ENCODE results near the gene CEP70. TPM values are rescaled to one million over a fixed set of nuclear protein-coding genes. Genes with fewer than 3 reads are reported as not detected.

Gene CEP70
- total and polyA plus RNA-seq, 2 of the 13 experiments (the other 11 are each of a cell fraction or from before 2014, with no cell fraction given): 4.0 to 22.3 TPM

DNA sequence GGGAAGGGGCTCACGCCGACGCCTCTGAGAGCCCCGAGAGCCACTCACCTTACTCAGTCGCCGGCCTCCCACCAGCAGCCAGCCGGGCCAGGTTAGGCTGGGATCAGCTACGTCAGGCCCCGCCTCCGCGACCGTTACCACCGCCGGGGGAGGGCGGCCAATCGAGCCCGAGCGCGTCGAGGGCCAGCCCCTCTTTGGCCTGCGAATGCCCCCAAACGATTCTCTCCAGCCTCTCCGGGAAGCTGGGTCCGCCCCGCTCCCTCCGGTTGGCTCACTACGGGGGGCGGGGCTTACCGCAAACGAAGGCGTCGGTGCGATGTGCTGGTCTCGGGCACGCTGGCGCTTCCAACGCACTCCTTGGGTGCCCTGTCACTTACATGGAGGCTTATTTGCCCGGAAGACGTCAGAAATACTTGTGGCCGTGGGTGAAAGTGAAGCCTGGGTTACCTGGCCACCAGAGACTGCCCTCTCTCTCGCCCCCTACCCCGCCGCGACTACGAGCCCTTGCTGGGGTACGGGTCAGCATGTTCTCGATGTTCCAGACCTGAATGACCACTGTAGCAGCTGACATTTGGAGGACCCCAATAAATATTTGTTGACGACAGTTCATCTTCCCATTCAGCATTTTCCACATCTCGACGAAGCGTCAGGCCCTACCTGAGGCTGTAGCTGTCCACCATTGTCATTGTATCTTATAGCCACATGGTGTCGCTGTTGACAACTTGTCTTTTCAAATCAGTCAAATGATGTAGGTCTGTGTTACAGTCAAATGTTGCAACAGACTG is at the start of gene CEP70 (continued):
- TF ChIP-seq SP4 (CRISPR knock-in tag; IDR thresholded peaks at IDR 0.05) (peak; percentile 91), MTF2 (CRISPR knock-in tag; IDR thresholded peaks at IDR 0.05; ENCODE audit: borderline replicate concordance) (no peak), ZBTB14 (CRISPR knock-in tag; IDR thresholded peaks at IDR 0.05) (no peak), THAP9 (CRISPR knock-in tag; IDR thresholded peaks at IDR 0.05; ENCODE audit: borderline replicate concordance) (peak; percentile 83), ZNF83 (CRISPR knock-in tag; IDR thresholded peaks at IDR 0.05; ENCODE audit: borderline replicate concordance) (peak; percentile 23; the same call in 1 of the 2 replicates), SMYD3 (CRISPR knock-in tag; IDR thresholded peaks at IDR 0.05) (no peak), RORA (CRISPR knock-in tag; IDR thresholded peaks at IDR 0.05) (no peak), ERF (CRISPR knock-in tag; IDR thresholded peaks at IDR 0.05) (peak; percentile 57), KAT8 (CRISPR knock-in tag; IDR thresholded peaks at IDR 0.05) (no peak; the same call in 1 of the 2 replicates), ZNF781 (CRISPR knock-in tag; IDR thresholded peaks at IDR 0.05; ENCODE audit: borderline replicate concordance, not compliant biosample characterization) (no peak), NCOA1 (CRISPR knock-in tag; IDR thresholded peaks at IDR 0.05) (no peak), PRDM4 (CRISPR knock-in tag; IDR thresholded peaks at IDR 0.05; ENCODE audit: borderline replicate concordance) (no peak), KDM4B (CRISPR knock-in tag; IDR thresholded peaks at IDR 0.05) (no peak), KDM1A (CRISPR knock-in tag; IDR thresholded peaks at IDR 0.05) (peak; percentile 62; the same call in 1 of the 2 replicates)
- TF ChIP-seq, protein P1, sequence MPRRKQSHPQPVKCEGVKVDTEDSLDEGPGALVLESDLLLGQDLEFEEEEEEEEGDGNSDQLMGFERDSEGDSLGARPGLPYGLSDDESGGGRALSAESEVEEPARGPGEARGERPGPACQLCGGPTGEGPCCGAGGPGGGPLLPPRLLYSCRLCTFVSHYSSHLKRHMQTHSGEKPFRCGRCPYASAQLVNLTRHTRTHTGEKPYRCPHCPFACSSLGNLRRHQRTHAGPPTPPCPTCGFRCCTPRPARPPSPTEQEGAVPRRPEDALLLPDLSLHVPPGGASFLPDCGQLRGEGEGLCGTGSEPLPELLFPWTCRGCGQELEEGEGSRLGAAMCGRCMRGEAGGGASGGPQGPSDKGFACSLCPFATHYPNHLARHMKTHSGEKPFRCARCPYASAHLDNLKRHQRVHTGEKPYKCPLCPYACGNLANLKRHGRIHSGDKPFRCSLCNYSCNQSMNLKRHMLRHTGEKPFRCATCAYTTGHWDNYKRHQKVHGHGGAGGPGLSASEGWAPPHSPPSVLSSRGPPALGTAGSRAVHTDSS (CRISPR knock-in tag; conservative IDR thresholded peaks at IDR 0.05): 0 out of 2 replicates have a peak, but pooled peaks have one; percentile 29
- TF ChIP-seq, protein P2, sequence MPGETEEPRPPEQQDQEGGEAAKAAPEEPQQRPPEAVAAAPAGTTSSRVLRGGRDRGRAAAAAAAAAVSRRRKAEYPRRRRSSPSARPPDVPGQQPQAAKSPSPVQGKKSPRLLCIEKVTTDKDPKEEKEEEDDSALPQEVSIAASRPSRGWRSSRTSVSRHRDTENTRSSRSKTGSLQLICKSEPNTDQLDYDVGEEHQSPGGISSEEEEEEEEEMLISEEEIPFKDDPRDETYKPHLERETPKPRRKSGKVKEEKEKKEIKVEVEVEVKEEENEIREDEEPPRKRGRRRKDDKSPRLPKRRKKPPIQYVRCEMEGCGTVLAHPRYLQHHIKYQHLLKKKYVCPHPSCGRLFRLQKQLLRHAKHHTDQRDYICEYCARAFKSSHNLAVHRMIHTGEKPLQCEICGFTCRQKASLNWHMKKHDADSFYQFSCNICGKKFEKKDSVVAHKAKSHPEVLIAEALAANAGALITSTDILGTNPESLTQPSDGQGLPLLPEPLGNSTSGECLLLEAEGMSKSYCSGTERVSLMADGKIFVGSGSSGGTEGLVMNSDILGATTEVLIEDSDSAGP (CRISPR knock-in tag; IDR thresholded peaks at IDR 0.05; ENCODE audit: borderline replicate concordance): peak; percentile 92
- TF ChIP-seq, protein P3, sequence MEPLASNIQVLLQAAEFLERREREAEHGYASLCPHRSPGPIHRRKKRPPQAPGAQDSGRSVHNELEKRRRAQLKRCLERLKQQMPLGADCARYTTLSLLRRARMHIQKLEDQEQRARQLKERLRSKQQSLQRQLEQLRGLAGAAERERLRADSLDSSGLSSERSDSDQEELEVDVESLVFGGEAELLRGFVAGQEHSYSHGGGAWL (CRISPR knock-in tag; IDR thresholded peaks at IDR 0.05): peak; percentile 59; the same call in 1 of the 2 replicates
